ENCODE results near the gene WSCD2.

WSCD2 gene

GRCh38 chr12:108295641-108296040, 166.6 kb downstream of the WSCD2 start:
- in situ Hi-C loops (cut with HindIII; ENCODE audit: low sequenced_read_pairs) = no loop called here
- no peak overlapping the region for H3K4me3 ChIP-seq (ENCODE audit: low read depth, low read length)
- no peak for DNase-seq (ENCODE audit: low read depth)
- no peak for TF ChIP-seq CTCF (IDR thresholded peaks at IDR 0.05; ENCODE audit: low read depth, low read length, missing control alignments)

- DNase-seq (ENCODE audit: low read depth) = no peak
- in situ Hi-C loops (cut with HindIII; ENCODE audit: low sequenced_read_pairs) = no loop called here
- no peak overlapping the region for H3K4me3 ChIP-seq (ENCODE audit: low read depth, low read length)
- TF ChIP-seq CTCF (IDR thresholded peaks at IDR 0.05; ENCODE audit: low read depth, low read length, missing control alignments) = no peak
Observed at GRCh38 chr12:108296945-108297344, 167.9 kb downstream of the WSCD2 start.

GRCh38 chr12:108297424-108297823, 168.3 kb downstream of the WSCD2 start:
- in situ Hi-C loops (cut with HindIII; ENCODE audit: low sequenced_read_pairs) = no loop called here
- no peak for TF ChIP-seq CTCF (IDR thresholded peaks at IDR 0.05; ENCODE audit: low read depth, low read length, missing control alignments)
- DNase-seq (ENCODE audit: low read depth) = no peak
- no peak overlapping the region for H3K4me3 ChIP-seq (ENCODE audit: low read depth, low read length)

GRCh38 chr12:108297895-108298760, 169.0 kb downstream of the WSCD2 start:
- no peak overlapping the region for H3K4me3 ChIP-seq (ENCODE audit: low read depth, low read length)
- TF ChIP-seq CTCF (IDR thresholded peaks at IDR 0.05; ENCODE audit: low read depth, low read length, missing control alignments) = no peak
- no peak for DNase-seq (ENCODE audit: low read depth)
- in situ Hi-C loops (cut with HindIII; ENCODE audit: low sequenced_read_pairs) = no loop called here

GRCh38 chr12:108298761-108299275, 169.7 kb downstream of the WSCD2 start:
- H3K4me3 ChIP-seq (ENCODE audit: low read depth, low read length) = no peak overlapping the region
- in situ Hi-C loops (cut with HindIII; ENCODE audit: low sequenced_read_pairs) = no loop called here
- TF ChIP-seq CTCF (IDR thresholded peaks at IDR 0.05; ENCODE audit: low read depth, low read length, missing control alignments) = no peak
- DNase-seq (ENCODE audit: low read depth) = no peak

- TF ChIP-seq CTCF (IDR thresholded peaks at IDR 0.05; ENCODE audit: low read depth, low read length, missing control alignments) = no peak
- in situ Hi-C loops (cut with HindIII; ENCODE audit: low sequenced_read_pairs) = no loop called here
Observed at GRCh38 chr12:108299516-108299915, 170.4 kb downstream of the WSCD2 start.

More at GRCh38 chr12:108299516-108299915, 170.4 kb downstream of the WSCD2 start:
- no peak overlapping the region for H3K4me3 ChIP-seq (ENCODE audit: low read depth, low read length)
- DNase-seq (ENCODE audit: low read depth) = no peak
